Stimulated activated CD4-positive, alpha-beta T cell treated with anti-CD3 and anti-CD28 coated beads, Interleukin-12 subunit alpha, Interleukin-12 subunit beta, amount 100 ng/mL, for 24 hours (primary cell): ENCODE results near the gene FPGS.
"Not testable (repeated sequence)": the region's sequence is repeated elsewhere in the genome, so short reads cannot be mapped to it uniquely, and the experiment has no call there.

Experiments
- DNase-seq, 2 experiments: peaks; one replicate each; pipeline ENCODE4 v3.0.0-alpha.2; 2020; ENCODE audit warnings: low read depth in 2 of 2

FPGS gene

GRCh38 chr9:127838375-127839078 lies 35.8 kb downstream of the FPGS start:
- no peak for DNase-seq

GRCh38 chr9:127841087-127841835 lies 38.6 kb downstream of the FPGS start:
- DNase-seq: no peak

- DNase-seq: no peak
Measured at GRCh38 chr9:127844821-127845359, 42.2 kb downstream of the FPGS start.

- not testable (repeated sequence) for DNase-seq
Measured at GRCh38 chr9:127845619-127846018, 42.9 kb downstream of the FPGS start.

- no peak for DNase-seq
Measured at GRCh38 chr9:127846443-127847177, 43.9 kb downstream of the FPGS start.

- no peak for DNase-seq
Measured at GRCh38 chr9:127847178-127847510, 44.5 kb downstream of the FPGS start.

GRCh38 chr9:127847833-127848755 lies 45.4 kb downstream of the FPGS start:
- DNase-seq: no peak

- DNase-seq: no peak
Measured at GRCh38 chr9:127848756-127849504, 46.2 kb downstream of the FPGS start.

DNA sequence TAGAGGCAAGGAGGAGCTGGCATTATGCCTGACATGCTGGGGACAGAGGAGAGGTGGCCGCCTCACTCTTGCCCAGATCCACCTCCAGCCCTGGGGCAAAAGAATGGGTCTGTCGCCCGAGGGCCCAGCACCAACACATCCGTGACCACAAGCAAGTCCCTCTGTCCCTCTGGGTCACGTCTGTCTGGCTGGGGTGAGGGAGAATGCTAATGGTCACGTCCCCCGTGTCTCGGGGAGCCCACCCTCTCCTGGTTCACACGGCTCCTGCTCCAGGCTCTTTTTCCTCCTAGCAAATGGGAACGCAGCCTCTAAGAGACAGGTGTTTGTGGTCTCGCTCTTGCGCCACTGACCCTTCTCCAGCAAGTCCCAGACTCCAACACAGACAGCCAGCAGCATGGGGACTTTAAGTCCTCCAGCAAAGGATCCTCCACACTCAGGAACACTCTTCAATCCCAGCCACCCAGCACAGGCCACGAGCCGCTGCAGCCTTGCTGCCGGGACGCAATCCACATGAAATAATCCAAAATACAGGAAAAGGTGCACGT lies 47.7 kb downstream of the FPGS start:
- no peak for DNase-seq

GRCh38 chr9:127852829-127853228 lies 50.1 kb downstream of the FPGS start:
- DNase-seq: no peak

DNA sequence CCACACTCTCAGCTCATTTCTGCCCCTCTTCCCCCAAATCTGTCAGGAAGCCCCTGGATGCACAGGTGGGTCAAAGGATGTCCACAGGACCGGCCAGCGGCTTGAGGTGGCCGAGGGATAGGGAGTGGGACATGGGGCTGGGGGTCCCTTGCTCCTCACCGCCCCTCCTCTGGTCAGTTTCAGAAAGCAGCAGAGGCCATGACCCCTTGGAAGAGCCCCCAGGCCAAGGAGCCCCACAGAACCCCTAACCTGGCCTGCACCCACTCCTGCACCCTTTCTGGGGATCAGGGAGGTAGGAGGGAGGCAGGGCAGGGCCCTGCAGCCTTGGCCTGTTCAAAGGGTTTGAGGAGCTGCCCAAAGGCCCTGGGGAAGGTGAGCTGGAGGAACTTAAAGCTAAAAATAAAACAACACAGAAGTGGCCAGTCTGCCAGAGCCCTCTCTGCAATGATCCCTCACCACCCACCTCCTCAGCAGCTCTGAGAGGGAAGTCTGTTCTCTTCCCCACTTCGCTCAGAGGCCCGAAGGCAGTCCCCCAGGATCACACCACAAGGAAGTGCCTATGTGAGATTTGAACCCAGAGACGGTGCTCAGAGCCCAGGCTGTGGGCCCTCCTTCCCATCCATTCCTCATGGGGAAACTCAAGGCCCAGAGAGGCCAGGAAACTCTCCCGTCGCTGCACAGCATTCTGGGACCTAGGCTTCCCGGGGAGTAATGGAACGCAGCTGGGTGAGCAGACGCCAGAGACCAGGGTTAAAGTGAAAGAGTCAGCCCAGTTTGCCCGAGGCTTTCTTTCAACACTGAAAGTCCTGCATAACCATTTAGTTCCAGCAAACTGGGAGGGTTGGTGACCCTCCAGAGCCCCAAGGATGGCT lies 50.9 kb downstream of the FPGS start:
- DNase-seq: no peak

DNA sequence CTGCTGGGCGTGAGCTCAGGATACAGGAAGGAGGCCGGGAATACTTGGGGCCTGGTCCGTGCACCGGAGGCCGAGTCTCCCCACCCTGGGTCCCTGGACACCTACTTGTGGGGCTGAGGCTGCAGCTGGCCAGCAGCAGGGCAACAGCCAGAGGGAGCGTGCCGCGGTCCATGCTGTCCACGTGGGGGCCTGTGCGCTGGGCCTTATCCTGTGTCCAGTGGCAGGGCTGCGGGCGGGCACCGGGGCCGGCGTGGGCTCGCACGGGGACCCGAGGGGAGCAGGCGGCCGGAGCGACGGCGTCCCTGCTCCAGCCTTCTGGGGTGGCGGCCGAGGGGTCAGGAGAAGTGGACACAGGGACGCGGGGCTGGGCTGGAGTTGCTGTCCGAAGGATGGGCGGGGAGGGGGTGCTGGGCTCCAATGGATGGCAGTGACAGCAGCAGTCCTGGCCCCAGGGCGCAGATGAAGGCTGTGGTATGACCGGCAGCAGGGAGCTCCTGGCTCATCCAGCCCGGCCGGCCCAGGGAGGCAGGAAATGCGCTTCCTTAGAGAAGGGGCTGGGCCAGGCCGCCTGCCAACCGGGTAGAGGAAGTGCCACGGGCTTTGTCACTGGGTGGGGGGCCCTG lies 51.6 kb downstream of the FPGS start, which contains the start of gene ENG:
Gene ENG, minus strand, starts transcription at position 475 of the 623 bp plus-strand sequence. Its CDS starts 303 bp downstream, at position 172.
- peak in 1 of 2 experiments; percentile 27 for DNase-seq

DNA sequence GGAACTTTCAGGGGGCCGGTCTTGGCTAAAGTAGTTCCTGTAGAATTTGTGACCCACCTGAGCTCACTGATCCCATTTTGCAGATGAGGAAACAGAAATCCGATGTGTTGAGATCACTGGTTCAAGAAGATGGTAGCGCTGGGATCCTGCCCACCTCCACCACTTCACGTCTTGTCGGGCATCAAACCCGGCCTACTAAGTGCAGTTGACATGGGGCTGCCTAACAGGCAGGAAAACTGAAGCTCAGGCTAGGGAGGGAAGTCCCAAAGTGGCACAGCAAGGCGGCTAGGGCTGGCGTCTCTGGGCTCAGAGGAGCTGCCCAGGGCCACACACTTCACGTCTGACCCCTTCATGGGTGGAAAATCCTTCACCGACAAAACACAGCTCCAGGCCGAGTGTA lies 52.3 kb downstream of the FPGS start:
- no peak for DNase-seq

DNA sequence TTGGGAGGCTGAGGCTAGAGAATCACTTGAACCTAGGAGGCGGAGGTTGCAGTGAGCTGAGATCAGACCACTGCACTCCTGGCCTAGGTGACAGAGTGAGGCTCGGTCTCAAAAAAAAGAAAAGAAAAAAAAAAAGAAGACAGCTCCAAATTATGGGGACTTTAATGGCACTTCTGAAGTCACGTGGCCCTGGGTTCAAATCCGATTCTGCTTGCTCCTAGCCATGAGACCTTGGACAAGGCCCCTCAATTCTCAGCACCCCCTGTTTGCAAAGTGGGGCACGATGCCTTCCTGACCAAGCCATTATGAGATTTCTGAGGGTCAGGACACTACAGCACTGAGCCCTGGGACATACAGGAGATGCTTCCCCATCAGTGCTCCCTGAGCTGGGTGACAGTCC lies 52.8 kb downstream of the FPGS start:
- DNase-seq: no peak

GRCh38 chr9:127856094-127856728 lies 53.5 kb downstream of the FPGS start:
- DNase-seq: no peak

- no peak for DNase-seq
Measured at GRCh38 chr9:127856729-127857116, 54.0 kb downstream of the FPGS start.

DNA sequence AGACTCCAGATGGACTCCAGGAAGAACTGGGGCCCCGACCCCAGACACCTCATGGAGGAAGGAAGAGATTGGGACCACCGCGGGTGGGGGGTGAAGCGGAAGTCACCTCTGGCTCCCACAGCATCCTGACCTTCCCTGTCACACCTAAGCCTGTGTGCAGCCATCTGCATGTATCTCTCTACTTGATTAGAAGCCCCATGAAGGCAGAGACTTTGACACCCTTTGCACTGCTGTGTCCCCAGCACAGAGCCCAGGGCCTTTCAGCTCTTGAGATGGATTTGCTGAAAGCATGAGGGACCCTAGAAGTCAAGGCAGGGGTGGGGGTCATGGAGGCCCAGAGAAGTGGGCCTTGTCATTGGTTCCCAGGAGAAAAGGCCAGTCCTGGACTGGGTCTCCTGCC lies 54.6 kb downstream of the FPGS start:
- no peak for DNase-seq

DNA sequence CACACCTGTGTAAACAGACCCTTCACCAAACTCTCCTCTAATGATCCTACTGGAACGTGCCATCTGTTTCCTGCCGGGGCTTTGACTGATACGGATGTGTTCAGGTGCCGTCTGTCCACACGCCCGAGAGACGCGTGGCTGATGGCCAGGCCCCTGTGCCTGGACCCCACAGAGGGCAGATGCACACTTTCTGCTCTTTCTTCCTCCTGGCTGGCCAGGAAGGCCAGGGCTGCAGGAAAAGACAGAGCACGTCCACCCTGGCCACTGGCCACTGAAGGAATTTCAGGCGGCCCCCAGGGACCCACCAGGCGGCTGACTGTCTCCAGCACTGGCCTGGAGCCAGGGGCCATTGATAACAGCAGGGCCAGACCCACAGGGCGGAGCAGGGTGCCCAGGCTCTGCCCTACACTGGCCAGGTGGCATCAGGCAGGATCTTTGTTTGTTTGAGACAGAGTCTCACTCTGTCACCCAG lies 55.4 kb downstream of the FPGS start:
- DNase-seq: no peak
